Activated CD4-positive, alpha-beta T cell treated with anti-CD3 and anti-CD28 coated beads, Interleukin-2, amount 10 ng/mL, durations not matched to agents 24 days and 14 days (primary cell): ENCODE data around the gene JMY. TPM values are rescaled to one million over a fixed set of nuclear protein-coding genes. Genes with fewer than 3 reads are reported as not detected.

Experiments used
- DNase-seq: peaks from one replicate; pipeline ENCODE4 v3.0.0; 2022
- H3K27ac Mint-ChIP-seq: one replicate; pipeline ENCODE4 v1.8.0; 2022; ENCODE audit warnings: mild to moderate bottlenecking, mixed read lengths
- H3K27me3 Mint-ChIP-seq: one replicate; pipeline ENCODE4 v1.8.0; 2022; ENCODE audit warnings: mixed read lengths
- H3K36me3 Mint-ChIP-seq: one replicate; pipeline ENCODE4 v1.8.0; 2022; ENCODE audit warnings: low read depth, mild to moderate bottlenecking, mixed read lengths
- H3K4me1 Mint-ChIP-seq: one replicate; pipeline ENCODE4 v1.8.0; 2021; ENCODE audit warnings: mixed read lengths
- H3K4me3 Mint-ChIP-seq: one replicate; pipeline ENCODE4 v1.8.0; 2022; ENCODE audit warnings: mild to moderate bottlenecking, moderate library complexity, mixed read lengths
- H3K9me3 Mint-ChIP-seq: one replicate; pipeline ENCODE4 v1.8.0; 2021; ENCODE audit warnings: mixed read lengths
- intact Hi-C: fragments of 100-400 bp; cut with micrococcal nuclease; formaldehyde crosslinking; loops from one replicate; pipeline ENCODE4 v1.15.1; 2023
- total RNA-seq: library from RNA; stranded (reverse); gene quantifications from 2 replicates; pipeline ENCODE4 v1.2.3, GENCODE V29; 2022

JMY gene, protein sequence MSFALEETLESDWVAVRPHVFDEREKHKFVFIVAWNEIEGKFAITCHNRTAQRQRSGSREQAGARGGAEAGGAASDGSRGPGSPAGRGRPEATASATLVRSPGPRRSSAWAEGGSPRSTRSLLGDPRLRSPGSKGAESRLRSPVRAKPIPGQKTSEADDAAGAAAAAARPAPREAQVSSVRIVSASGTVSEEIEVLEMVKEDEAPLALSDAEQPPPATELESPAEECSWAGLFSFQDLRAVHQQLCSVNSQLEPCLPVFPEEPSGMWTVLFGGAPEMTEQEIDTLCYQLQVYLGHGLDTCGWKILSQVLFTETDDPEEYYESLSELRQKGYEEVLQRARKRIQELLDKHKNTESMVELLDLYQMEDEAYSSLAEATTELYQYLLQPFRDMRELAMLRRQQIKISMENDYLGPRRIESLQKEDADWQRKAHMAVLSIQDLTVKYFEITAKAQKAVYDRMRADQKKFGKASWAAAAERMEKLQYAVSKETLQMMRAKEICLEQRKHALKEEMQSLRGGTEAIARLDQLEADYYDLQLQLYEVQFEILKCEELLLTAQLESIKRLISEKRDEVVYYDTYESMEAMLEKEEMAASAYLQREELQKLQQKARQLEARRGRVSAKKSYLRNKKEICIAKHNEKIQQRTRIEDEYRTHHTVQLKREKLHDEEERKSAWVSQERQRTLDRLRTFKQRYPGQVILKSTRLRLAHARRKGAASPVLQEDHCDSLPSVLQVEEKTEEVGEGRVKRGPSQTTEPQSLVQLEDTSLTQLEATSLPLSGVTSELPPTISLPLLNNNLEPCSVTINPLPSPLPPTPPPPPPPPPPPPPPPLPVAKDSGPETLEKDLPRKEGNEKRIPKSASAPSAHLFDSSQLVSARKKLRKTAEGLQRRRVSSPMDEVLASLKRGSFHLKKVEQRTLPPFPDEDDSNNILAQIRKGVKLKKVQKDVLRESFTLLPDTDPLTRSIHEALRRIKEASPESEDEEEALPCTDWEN
- total RNA-seq = 4.5 and 5.6 TPM in 2 replicates

- Mint-ChIP-seq H3K27me3 (peaks cover 3% of the 10 kb centered on the region), H3K4me3 (peak within 1 kb of the TSS; percentile 92), H3K9me3 (no peaks in the 10 kb centered on the region), H3K4me1 (peaks cover 19% of the 10 kb centered on the region), H3K36me3 (no peaks in the 10 kb centered on the region), H3K27ac (peak within 1 kb of the TSS; percentile 86)
- intact Hi-C loops = loop anchor here (2.0 to 10.0 kb wide), 9 partner anchors 103 to 1522 kb away; partner anchors contain the start of genes ARSB, HOMER1, SCAMP1 and TENT2
- DNase-seq = peak; percentile 94
Measured at GRCh38 chr5:79235634-79236361, at the start of gene JMY. TSS of gene JMY (plus strand) at chr5:79236131. CDS start at chr5:79236651, 520 bp downstream.

- H3K27ac Mint-ChIP-seq = no peak overlapping the region
- H3K36me3 Mint-ChIP-seq = no peaks in the 10 kb centered on the region
- intact Hi-C loops = no loop called here
- no peak overlapping the region for H3K4me3 Mint-ChIP-seq
- DNase-seq = no peak
- H3K9me3 Mint-ChIP-seq = no peaks in the 10 kb centered on the region
- H3K27me3 Mint-ChIP-seq = peaks cover 4% of the 10 kb centered on the region
- H3K4me1 Mint-ChIP-seq = no peaks in the 10 kb centered on the region
Measured at GRCh38 chr5:79186455-79186854, 49.5 kb upstream of the JMY start.

DNA sequence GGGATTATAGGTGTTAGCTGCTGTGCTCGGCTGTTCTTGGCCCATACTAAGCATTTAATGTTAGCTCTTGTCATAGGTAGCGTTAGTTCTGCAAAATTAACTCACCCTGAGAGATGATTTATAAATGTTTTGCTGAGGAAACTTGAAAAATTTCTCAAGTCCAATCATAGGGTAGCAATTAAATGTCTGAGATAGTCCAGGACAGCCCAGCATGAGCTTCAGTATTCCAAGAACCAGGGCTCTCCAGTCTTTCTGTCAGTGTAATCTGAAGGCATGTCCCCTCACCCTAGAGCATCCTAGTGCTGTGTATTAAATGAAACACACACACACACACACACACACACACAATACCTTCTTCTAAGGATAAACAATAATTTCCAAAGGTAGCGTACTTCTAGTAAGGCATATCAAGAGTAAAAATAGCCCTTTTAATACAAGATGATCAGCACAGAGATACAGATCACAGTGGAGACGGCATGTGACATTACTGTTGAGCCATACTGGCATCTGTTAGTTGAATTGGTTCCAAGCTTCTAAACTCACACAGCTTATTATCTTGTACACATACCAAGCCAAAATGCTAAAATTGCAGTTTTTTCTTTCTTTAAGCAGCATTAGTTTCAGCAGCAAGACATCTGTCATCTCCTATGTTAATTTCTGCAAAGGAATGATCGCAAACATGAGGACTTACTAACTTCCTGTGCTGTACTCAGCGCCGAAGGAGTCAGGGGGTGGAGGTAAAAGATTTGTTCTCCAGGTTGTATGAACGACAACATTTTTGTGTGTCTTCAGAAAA, 46.3 kb upstream of the JMY start:
- no peak for DNase-seq
- Mint-ChIP-seq H3K4me3 (no peak overlapping the region), H3K9me3 (no peaks in the 10 kb centered on the region), H3K4me1 (no peaks in the 10 kb centered on the region), H3K27me3 (no peaks in the 10 kb centered on the region), H3K27ac (no peak overlapping the region), H3K36me3 (no peaks in the 10 kb centered on the region)
- intact Hi-C loops = no loop called here

- Mint-ChIP-seq H3K27ac (no peak overlapping the region), H3K4me3 (no peak overlapping the region), H3K9me3 (no peaks in the 10 kb centered on the region), H3K4me1 (no peaks in the 10 kb centered on the region), H3K27me3 (no peaks in the 10 kb centered on the region), H3K36me3 (no peaks in the 10 kb centered on the region)
- no peak for DNase-seq
- intact Hi-C loops = no loop called here
Measured at GRCh38 chr5:79190235-79190529, 45.7 kb upstream of the JMY start.

- intact Hi-C loops = no loop called here
- Mint-ChIP-seq H3K4me3 (no peak overlapping the region), H3K27me3 (no peaks in the 10 kb centered on the region), H3K9me3 (no peaks in the 10 kb centered on the region), H3K36me3 (no peaks in the 10 kb centered on the region), H3K27ac (no peak overlapping the region), H3K4me1 (no peaks in the 10 kb centered on the region)
- no peak for DNase-seq
Measured at GRCh38 chr5:79191457-79191856, 44.5 kb upstream of the JMY start.

DNA sequence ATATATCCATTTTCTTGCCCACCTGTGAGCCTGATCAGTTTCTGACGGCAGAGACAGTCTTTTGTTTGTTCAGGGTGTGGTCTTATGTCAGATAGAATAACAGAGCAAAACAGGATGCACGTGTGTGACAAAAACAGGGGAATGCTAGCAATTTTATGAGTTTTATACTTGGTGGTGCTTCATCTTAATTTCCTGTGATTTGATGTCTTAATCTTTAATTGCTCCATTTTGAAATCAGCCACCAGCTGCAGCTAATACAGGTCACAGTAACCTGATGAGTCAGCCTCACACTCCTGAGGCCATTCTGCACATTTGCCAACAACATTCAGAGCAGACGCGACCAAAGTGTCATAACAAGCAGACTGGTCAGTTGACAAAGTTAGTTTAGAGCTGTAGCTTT, 42.3 kb upstream of the JMY start:
- Mint-ChIP-seq H3K4me3 (no peak overlapping the region), H3K27ac (no peak overlapping the region), H3K9me3 (no peaks in the 10 kb centered on the region), H3K27me3 (no peaks in the 10 kb centered on the region), H3K36me3 (no peaks in the 10 kb centered on the region), H3K4me1 (no peaks in the 10 kb centered on the region)
- no peak for DNase-seq
- intact Hi-C loops = no loop called here

- DNase-seq = no peak
- no peaks in the 10 kb centered on the region for H3K9me3 Mint-ChIP-seq
Measured at GRCh38 chr5:79200573-79201183, 35.3 kb upstream of the JMY start.

DNA sequence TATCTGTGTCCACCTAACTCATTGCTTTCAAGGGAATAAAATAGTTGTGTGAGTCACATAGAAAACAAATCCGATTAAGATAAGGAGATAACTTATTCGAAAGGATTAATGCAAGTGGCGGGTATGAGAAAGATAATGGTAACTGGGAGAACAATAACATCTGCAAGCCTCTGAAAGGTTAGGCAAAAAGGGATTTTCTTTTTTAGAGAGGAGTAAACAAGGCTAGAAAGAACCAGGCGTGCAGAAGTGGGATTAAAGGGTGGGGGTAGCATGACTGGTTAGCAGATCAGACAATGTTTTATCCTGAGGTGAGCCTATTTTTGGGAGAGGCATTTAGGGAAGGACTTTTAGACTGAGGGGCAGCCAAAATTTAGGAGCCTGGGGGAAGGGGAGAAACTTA, 34.7 kb upstream of the JMY start:
- Mint-ChIP-seq H3K9me3 (no peaks in the 10 kb centered on the region), H3K27ac (no peak overlapping the region), H3K4me3 (no peak overlapping the region), H3K27me3 (no peaks in the 10 kb centered on the region), H3K4me1 (no peaks in the 10 kb centered on the region), H3K36me3 (no peaks in the 10 kb centered on the region)
- no peak for DNase-seq
- intact Hi-C loops = no loop called here

More at GRCh38 chr5:79200573-79201183, 35.3 kb upstream of the JMY start:
- H3K4me1 Mint-ChIP-seq = no peaks in the 10 kb centered on the region
- no peak overlapping the region for H3K27ac Mint-ChIP-seq
- H3K4me3 Mint-ChIP-seq = no peak overlapping the region
- H3K36me3 Mint-ChIP-seq = no peaks in the 10 kb centered on the region
- H3K27me3 Mint-ChIP-seq = no peaks in the 10 kb centered on the region
- intact Hi-C loops = no loop called here

DNA sequence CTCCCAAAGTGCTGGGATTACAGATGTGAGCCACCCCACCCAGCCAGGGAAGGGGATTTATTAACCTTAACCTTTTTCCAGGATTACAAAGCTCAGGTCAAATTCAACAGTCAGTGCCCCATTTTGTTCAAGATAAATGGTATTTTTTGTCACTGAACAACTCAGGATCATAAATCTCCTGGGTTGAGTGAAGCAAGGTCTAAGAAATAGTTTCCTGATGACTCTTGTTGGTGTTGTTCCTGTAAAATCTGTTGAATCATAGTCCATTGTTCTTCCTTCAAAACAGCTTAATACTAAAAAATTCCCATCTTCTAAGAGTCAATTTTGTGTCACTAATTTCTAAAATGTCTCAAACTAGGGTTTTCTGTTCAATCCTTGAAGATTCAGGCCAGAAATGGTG, 33.9 kb upstream of the JMY start:
- DNase-seq = no peak
- H3K27me3 Mint-ChIP-seq = no peaks in the 10 kb centered on the region
- no peaks in the 10 kb centered on the region for H3K4me1 Mint-ChIP-seq
- intact Hi-C loops = no loop called here
- no peak overlapping the region for H3K4me3 Mint-ChIP-seq
- no peaks in the 10 kb centered on the region for H3K36me3 Mint-ChIP-seq
- H3K27ac Mint-ChIP-seq = no peak overlapping the region
- no peaks in the 10 kb centered on the region for H3K9me3 Mint-ChIP-seq

DNA sequence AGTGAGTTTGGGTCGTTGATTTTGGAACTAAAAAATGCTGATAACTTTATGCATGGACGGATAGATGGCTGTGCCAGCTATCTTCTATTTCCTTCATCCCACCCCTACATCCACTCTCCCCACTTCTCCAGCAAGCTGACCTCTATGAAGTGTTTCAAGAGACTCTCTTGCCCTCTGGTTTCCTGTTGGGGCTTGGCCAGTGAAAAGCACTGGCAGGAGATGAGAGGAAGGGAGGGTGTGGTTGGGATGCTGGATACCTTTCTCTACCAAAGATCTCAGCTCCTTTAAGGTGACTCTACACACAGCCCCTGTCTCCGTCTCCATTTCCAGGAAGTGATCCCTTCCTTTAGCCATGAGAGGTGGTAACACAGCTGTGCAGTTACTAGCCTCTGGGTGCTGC, 30.0 kb upstream of the JMY start:
- DNase-seq = no peak
- no peaks in the 10 kb centered on the region for H3K9me3 Mint-ChIP-seq
- no peaks in the 10 kb centered on the region for H3K36me3 Mint-ChIP-seq
- H3K27me3 Mint-ChIP-seq = no peaks in the 10 kb centered on the region
- intact Hi-C loops = no loop called here
- no peak overlapping the region for H3K27ac Mint-ChIP-seq
- H3K4me1 Mint-ChIP-seq = no peaks in the 10 kb centered on the region
- H3K4me3 Mint-ChIP-seq = no peak overlapping the region

GRCh38 chr5:79206541-79206940, 29.4 kb upstream of the JMY start:
- DNase-seq = no peak
- H3K27ac Mint-ChIP-seq = no peak overlapping the region
- H3K36me3 Mint-ChIP-seq = no peaks in the 10 kb centered on the region
- H3K27me3 Mint-ChIP-seq = no peaks in the 10 kb centered on the region
- intact Hi-C loops = no loop called here
- H3K9me3 Mint-ChIP-seq = no peaks in the 10 kb centered on the region
- no peaks in the 10 kb centered on the region for H3K4me1 Mint-ChIP-seq
- H3K4me3 Mint-ChIP-seq = no peak overlapping the region

GRCh38 chr5:79209505-79209904, 26.4 kb upstream of the JMY start:
- no peak for DNase-seq
- Mint-ChIP-seq H3K27me3 (no peaks in the 10 kb centered on the region), H3K4me3 (no peak overlapping the region), H3K36me3 (no peaks in the 10 kb centered on the region), H3K27ac (no peak overlapping the region), H3K4me1 (peaks cover 2% of the 10 kb centered on the region), H3K9me3 (no peaks in the 10 kb centered on the region)
- intact Hi-C loops = no loop called here
